ENCODE results near the gene SRGAP2B.
"Not testable (repeated sequence)": the region's sequence is repeated elsewhere in the genome, so short reads cannot be mapped to it uniquely, and the experiment has no call there.

The SRGAP2B gene

GRCh38 chr1:145095284-145096057 lies at the start of gene SRGAP2B, which contains the start of gene FAM72D:
TSS of gene SRGAP2B (minus strand) at chr1:145095328. CDS start at chr1:145092901, 2,427 bp downstream.
TSS of gene FAM72D (plus strand) at chr1:145095974. CDS start at chr1:145096848, 874 bp downstream.
- DNase-seq = not testable (repeated sequence)

DNA sequence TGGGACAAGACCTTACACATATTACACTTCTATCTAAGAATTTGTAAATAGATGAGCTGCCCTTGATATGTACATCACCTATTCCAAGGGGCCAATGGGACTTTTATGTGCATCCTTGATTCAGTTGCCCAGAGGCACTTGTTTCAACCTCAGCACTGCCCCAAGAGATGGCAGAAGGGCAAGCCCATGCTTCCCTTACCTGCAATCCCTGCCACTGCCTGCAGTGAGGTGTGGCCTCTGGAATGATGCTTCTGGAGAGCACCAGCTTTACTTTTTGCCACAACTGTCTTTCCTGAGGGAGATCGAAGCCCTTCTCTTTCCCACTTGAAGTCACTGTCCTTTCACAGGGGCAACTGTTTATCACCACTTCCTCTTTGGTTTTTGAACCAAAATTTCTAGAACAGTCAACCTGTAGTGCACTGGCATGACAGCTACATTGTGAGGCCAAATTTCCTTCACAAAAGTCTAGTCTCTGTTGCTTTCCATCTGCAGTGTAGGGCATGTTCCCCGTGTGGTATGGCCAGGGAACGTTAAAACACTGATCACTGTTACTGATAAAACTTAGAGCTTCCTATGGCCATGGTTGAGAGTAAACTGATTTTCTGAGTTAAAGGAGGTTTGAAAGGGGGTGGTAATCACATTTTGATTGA lies 49.3 kb upstream of the SRGAP2B start:
- DNase-seq = not testable (repeated sequence)

GRCh38 chr1:145140549-145140948 lies 45.4 kb upstream of the SRGAP2B start:
- DNase-seq = not testable (repeated sequence)

- not testable (repeated sequence) for DNase-seq
Measured at GRCh38 chr1:145134476-145134875, 39.3 kb upstream of the SRGAP2B start.

GRCh38 chr1:145128697-145129469 lies 33.8 kb upstream of the SRGAP2B start:
- DNase-seq = peak; percentile 0

DNA sequence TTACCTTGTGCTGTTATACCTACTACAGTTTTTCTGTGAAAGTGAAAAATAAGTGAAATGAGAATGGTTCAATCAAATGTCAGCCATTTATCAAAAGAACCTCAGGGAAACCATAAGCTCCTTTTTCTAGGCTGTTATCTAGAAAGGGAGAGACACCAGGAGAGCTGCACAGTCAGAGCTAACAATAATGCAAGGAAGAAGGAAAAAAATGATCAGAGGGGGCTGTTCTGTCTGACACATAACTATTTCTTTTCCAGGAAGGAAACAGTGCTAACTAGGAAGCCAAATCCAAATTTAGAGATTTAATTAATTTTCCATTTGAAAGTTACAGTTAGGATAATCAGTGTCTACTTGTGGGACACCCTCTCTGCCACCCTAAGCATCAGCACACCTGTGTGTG lies 32.0 kb upstream of the SRGAP2B start:
- not testable (repeated sequence) for DNase-seq

- not testable (repeated sequence) for DNase-seq
Measured at GRCh38 chr1:145125112-145125511, 30.0 kb upstream of the SRGAP2B start.

DNA sequence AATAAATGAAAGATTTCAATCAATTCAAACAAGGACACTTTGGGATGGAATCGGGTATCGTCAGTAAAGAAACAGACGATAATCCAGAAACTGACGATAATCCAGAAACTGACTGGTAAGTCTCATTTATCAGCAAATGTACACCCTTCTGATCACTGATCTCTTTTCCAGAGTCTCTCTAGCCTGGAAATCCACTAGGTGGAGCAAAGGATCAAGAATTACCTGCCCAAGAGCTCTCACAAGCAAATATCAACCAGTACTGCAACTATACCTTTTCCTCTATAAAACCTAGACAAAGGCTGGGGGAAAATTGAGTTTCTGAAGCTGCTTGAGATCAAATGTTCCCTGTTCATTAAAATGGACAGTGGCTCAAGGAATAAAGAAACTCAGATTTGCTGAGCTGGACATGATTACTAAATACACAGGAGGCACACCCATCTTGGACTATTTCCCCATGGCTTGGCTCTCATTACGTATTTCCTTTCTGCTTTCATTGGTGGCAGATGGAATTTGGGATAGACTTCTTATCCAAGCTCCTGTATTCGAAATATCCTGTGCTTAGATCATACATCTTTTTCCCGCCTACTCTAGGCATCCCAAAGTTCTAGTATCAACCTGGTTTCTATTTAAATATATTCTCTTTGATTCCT lies 29.0 kb upstream of the SRGAP2B start:
- DNase-seq = not testable (repeated sequence)

DNA sequence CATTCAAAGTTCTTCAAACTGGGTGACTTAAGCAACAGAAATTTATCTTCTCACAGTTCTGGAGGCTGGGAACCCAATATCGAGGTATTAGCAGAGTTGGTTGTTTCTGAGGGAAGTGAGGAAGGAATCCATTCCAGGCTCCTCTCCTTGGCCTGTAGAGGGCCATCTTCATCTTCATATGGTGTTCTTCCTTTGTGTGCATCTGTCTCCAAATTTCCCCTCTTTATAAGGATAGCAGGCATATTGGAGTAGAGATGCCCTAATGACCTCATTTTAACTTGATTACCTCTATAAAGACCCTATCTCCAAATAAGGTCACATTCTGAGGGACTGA lies 27.9 kb upstream of the SRGAP2B start:
- DNase-seq = not testable (repeated sequence)

DNA sequence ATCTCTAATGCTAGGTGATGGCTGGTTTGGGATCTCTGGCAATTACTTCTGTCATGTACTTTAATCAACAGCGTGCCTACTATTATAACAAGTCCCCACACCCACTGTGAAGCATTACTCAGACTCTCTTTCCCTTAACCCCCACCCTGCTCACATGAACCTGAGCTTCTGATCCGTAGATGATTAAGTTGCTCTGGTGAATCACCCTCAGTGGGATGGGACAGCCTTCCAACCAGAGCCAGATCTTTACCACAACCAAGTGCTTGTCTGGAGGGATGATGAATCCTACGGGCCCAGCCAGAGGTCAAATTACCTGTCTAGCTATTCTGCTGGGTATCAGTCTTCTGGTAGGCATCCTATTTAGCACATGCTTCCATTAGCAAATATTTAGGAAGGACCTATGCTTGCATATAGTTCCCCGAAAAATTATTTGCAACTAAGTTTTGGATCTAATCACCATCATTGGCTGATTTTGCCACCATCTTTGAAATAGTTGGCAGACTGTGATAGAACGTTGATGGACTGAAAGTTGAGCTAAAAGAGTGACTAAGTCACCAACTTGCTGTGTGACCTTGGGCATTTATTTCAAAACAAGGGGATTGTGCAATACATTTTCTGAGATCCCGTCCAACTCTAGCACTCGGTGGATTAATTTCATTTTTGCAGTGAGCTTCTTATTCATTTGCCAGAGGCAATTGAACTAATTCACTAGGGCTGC lies 27.4 kb upstream of the SRGAP2B start:
- not testable (repeated sequence) for DNase-seq

GRCh38 chr1:145119842-145120241 lies 24.7 kb upstream of the SRGAP2B start:
- DNase-seq = not testable (repeated sequence)

- not testable (repeated sequence) for DNase-seq
Measured at GRCh38 chr1:145115587-145116493, 20.7 kb upstream of the SRGAP2B start.

DNA sequence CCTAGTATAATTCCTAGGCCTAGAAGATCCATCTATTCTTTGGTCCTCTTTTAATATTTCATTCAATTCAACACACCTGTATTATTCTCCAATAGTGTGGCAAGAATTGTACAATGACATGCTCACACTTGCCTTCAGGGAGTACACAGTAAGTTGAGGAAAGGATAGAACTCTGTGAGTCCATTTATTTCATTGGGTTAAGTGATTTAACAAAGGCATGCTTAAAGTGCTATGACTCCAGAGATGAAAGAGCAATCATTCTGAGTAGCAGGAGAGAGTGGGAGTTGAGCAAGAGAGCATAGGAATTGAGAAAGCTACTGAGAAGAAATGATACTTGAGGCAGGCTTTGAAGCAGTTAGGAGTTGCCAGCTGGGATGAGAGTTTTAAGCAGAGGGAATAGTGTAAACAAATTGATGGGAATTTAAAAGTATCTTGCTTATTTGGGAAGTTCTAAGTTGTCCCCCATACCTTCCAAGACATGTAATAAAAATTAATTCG lies 19.5 kb upstream of the SRGAP2B start:
- not testable (repeated sequence) for DNase-seq

DNA sequence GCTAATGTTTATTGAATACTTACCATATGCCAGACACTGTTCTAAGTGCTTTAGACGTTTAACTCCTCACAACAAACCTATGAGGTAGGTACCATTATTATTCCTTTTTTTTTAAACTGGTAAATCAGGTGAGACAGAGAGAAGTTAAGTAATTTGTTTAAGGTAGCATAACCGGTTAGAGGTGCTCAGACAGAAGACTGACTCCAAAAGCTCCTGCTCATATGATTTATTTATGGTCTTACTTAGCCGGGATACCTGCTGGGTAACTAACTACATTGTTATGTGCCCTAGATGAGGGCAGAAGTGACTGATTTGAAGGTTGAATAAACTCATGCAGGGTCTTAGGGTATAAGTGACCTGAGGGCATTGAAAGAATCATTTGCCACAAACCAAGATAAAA lies 17.6 kb upstream of the SRGAP2B start:
- not testable (repeated sequence) for DNase-seq

DNA sequence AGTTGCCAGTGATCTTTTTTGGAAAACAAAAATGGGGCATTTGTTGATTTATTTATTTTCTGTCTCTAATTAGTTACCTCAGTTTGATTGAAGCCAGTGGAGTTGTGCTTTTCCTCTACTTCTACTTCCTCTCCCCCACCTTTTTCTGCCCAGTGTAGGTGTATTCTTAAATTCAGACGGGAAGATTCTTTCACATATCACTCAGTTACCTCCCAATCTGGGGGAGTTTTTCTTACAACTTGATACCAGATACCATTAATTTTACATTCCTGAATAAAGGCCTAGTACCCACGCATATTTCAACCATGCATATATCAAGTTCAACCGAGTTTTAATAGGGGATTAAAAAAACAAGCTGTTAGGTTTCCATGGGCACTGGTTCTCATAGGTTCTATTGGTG lies 16.5 kb upstream of the SRGAP2B start:
- not testable (repeated sequence) for DNase-seq

DNA sequence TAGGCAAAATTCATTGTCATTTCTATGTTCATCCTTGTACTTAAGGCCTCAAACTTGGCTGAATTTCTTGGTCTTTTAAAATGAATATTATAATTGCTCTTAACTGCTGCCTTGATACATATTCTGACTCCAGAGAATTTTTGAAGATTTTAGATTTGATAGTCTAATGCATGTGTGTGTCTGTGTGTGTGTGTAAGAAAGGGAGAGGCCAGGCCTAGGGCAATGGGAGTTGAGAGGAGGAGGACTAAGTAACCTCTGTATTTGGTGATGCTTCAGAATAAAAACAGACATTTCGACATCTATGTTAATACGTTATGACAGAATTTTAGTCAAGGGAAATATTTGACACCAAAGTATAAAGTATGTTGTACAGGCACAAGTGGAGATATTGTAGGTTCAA lies 8.2 kb upstream of the SRGAP2B start:
- not testable (repeated sequence) for DNase-seq

DNA sequence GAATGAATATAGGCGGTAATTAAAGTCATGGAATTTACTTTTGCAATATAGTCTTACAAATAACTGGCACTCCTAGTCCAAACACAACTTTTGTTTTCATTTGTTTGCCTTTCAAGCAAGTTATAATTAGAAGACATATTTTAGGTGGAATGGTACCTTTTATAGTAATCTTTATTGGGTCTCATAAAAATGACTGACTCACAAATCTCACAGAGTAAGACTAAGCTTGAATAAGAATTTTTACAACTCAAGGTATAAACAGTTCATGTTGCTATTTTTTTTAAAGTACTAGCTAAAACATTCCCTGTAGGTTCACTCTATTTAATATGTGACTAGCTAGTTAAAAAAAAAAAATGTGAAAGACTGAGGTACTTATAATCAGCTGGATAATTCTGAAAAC lies 6.6 kb upstream of the SRGAP2B start:
- not testable (repeated sequence) for DNase-seq

GRCh38 chr1:145094655-145095211 lies 395 bp downstream of the SRGAP2B start:
- not testable (repeated sequence) for DNase-seq

- not testable (repeated sequence) for DNase-seq
Measured at GRCh38 chr1:145093517-145094149, 1.5 kb downstream of the SRGAP2B start.
